Gastrocnemius medialis (tissue), 4 donors: Measurements from ENCODE around the gene LYPD6B.

Experiments used
- CTCF ChIP-seq, 5 experiments: fragments of 450-650 bp in 3 of 5; fragments of 200-600 bp in 2 of 5; sonication (generic) in 2 of 5; IDR thresholded peaks in 4 of 5; conservative IDR thresholded peaks in 1 of 5; 1 replicate in 4 of 5; 2 replicates in 1 of 5; pipeline ENCODE4 v1.5.1; 2016 to 2019; ENCODE audit warnings: antibody characterized with exemption in 5 of 5, mild to moderate bottlenecking in 3 of 5, moderate library complexity in 3 of 5
- POLR2A ChIP-seq, 2 donors: fragments of 450-650 bp; IDR thresholded peaks; one replicate each; pipeline ENCODE4 v1.6.1; 2017; ENCODE audit warnings: antibody characterized with exemption in 2 of 2, mild to moderate bottlenecking in 2 of 2, moderate library complexity in 2 of 2

GRCh38 chr2:149155196-149155969 is 116.9 kb downstream of the LYPD6B start:
- TF ChIP-seq POLR2A (IDR thresholded peaks at IDR 0.05) (no peak), CTCF (IDR thresholded peaks at IDR 0.05 in 4 of 5, conservative IDR thresholded peaks at IDR 0.05 in 1 of 5) (no peak)
